Measurements from ENCODE around the gene TBX20.
"Not testable (repeated sequence)": the region's sequence is repeated elsewhere in the genome, so short reads cannot be mapped to it uniquely, and the experiment has no call there.

TBX20 gene

GRCh38 chr7:35222445-35222844 lies 31.5 kb downstream of the TBX20 start:
- DNase-seq (ENCODE audit: low read depth in 3 of 3): not testable (repeated sequence)

- not testable (repeated sequence) for DNase-seq (ENCODE audit: low read depth in 3 of 3)
Observed at GRCh38 chr7:35220176-35220575, 33.7 kb downstream of the TBX20 start.

- not testable (repeated sequence) for DNase-seq (ENCODE audit: low read depth in 3 of 3)
Observed at GRCh38 chr7:35216033-35216432, 37.9 kb downstream of the TBX20 start.

GRCh38 chr7:35215063-35215462 lies 38.8 kb downstream of the TBX20 start:
- DNase-seq (ENCODE audit: low read depth in 3 of 3): not testable (repeated sequence)

GRCh38 chr7:35206924-35207323 lies 47.0 kb downstream of the TBX20 start:
- not testable (repeated sequence) for DNase-seq (ENCODE audit: low read depth in 3 of 3)

- DNase-seq (ENCODE audit: low read depth in 3 of 3): not testable (repeated sequence)
Observed at GRCh38 chr7:35204850-35205249, 49.0 kb downstream of the TBX20 start.

- not testable (repeated sequence) for DNase-seq (ENCODE audit: low read depth in 3 of 3)
Observed at GRCh38 chr7:35204031-35204430, 49.9 kb downstream of the TBX20 start.

- DNase-seq (ENCODE audit: low read depth in 3 of 3): not testable (repeated sequence)
Observed at GRCh38 chr7:35202353-35202752, 51.5 kb downstream of the TBX20 start.

- DNase-seq (ENCODE audit: low read depth in 3 of 3): not testable (repeated sequence)
Observed at GRCh38 chr7:35200170-35200569, 53.7 kb downstream of the TBX20 start.

- DNase-seq (ENCODE audit: low read depth in 3 of 3): not testable (repeated sequence)
Observed at GRCh38 chr7:35198370-35199140, 55.3 kb downstream of the TBX20 start.

- DNase-seq (ENCODE audit: low read depth in 3 of 3): not testable (repeated sequence)
Observed at GRCh38 chr7:35191571-35191970, 62.3 kb downstream of the TBX20 start.

GRCh38 chr7:35190146-35190773 lies 63.6 kb downstream of the TBX20 start:
- DNase-seq (ENCODE audit: low read depth in 3 of 3): not testable (repeated sequence)

- not testable (repeated sequence) for DNase-seq (ENCODE audit: low read depth in 3 of 3)
Observed at GRCh38 chr7:35186751-35187150, 67.1 kb downstream of the TBX20 start.

GRCh38 chr7:35185908-35186731 lies 67.8 kb downstream of the TBX20 start:
- DNase-seq (ENCODE audit: low read depth in 3 of 3): no peak

- not testable (repeated sequence) for DNase-seq (ENCODE audit: low read depth in 3 of 3)
Observed at GRCh38 chr7:35185578-35185907, 68.4 kb downstream of the TBX20 start.

GRCh38 chr7:35184961-35185360 lies 68.9 kb downstream of the TBX20 start:
- DNase-seq (ENCODE audit: low read depth in 3 of 3): not testable (repeated sequence)

- DNase-seq (ENCODE audit: low read depth in 3 of 3): not testable (repeated sequence)
Observed at GRCh38 chr7:35183873-35184503, 69.9 kb downstream of the TBX20 start.

- not testable (repeated sequence) for DNase-seq (ENCODE audit: low read depth in 3 of 3)
Observed at GRCh38 chr7:35180665-35181064, 73.2 kb downstream of the TBX20 start.

GRCh38 chr7:35173176-35173575 lies 80.7 kb downstream of the TBX20 start:
- DNase-seq (ENCODE audit: low read depth in 3 of 3): not testable (repeated sequence)

GRCh38 chr7:35172131-35172530 lies 81.8 kb downstream of the TBX20 start:
- DNase-seq (ENCODE audit: low read depth in 3 of 3): not testable (repeated sequence)

GRCh38 chr7:35167658-35168057 lies 86.2 kb downstream of the TBX20 start:
- not testable (repeated sequence) for DNase-seq (ENCODE audit: low read depth in 3 of 3)

- DNase-seq (ENCODE audit: low read depth in 3 of 3): not testable (repeated sequence)
Observed at GRCh38 chr7:35167158-35167557, 86.7 kb downstream of the TBX20 start.

Measured in stimulated activated CD4-positive, alpha-beta T cell treated with anti-CD3 and anti-CD28 coated beads, TNF-alpha, amount 100 ng/mL, for 4 hours (primary cell).